HEK293 (cell line): Measurements from ENCODE around the gene MBNL2.
A peak's percentile ranks its signal among the peaks of the same experiment; 100 is the strongest.

Experiments
- CTCF ChIA-PET: fragments of 350-600 bp; formaldehyde crosslinking; extraction: SDS; loops from one replicate; lab custom pipeline; 2021; ENCODE audit warnings: antibody characterized with exemption; lab: Yijun Ruan, JAX
- POLR2A ChIA-PET: fragments of 300-600 bp; formaldehyde crosslinking; extraction: SDS; loops from one replicate; lab custom pipeline; 2020; ENCODE audit warnings: antibody characterized with exemption, inconsistent platforms; lab: Yijun Ruan, JAX
- H3K27ac ChIP-seq: fragments of 200-500 bp; sonication (Bioruptor generic); 2 replicates; pipeline ENCODE4 v1.5.1; 2014; ENCODE audit warnings: low read depth, low read length, control low read depth, inconsistent platforms; ENCODE audit errors: extremely low read depth
- H3K36me3 ChIP-seq, 2 experiments: fragments of 200-500 bp in 1 of 2; sonication (Bioruptor generic) in 1 of 2; 1 replicate in 1 of 2; 2 replicates in 1 of 2; pipeline ENCODE4 v1.5.1; 2014 to 2017; ENCODE audit warnings: inconsistent platforms in 2 of 2, low read length in 2 of 2; ENCODE audit not compliant: control insufficient read depth in 2 of 2, insufficient read depth in 1 of 2
- H3K4me1 ChIP-seq: fragments of 200-500 bp; sonication (Bioruptor generic); 2 replicates; pipeline ENCODE4 v1.5.1; 2014; ENCODE audit warnings: mild to moderate bottlenecking, low read length, inconsistent platforms; ENCODE audit not compliant: control insufficient read depth, insufficient read depth
- H3K4me3 ChIP-seq: 2 replicates; pipeline ENCODE4 v1.5.1; 2011; ENCODE audit warnings: low read depth, mild to moderate bottlenecking, control low read depth, low read length, moderate library complexity
- H3K9me3 ChIP-seq: fragments of 200-500 bp; sonication (Bioruptor generic); 2 replicates; pipeline ENCODE4 v1.5.1; 2014; ENCODE audit warnings: low read depth, low read length, inconsistent platforms; ENCODE audit not compliant: control insufficient read depth, insufficient read depth
- GLI2 ChIP-seq: fragments of 450-650 bp; formaldehyde crosslinking; IDR thresholded peaks from 2 replicates; pipeline ENCODE4; 2017; ENCODE audit warnings: missing biosample characterization, missing genetic modification characterization, low read depth, borderline replicate concordance
- GLIS2 ChIP-seq: fragments of 450-650 bp; formaldehyde crosslinking; IDR thresholded peaks from 2 replicates; pipeline ENCODE4 v1.5.1; 2016; ENCODE audit warnings: missing biosample characterization, missing genetic modification characterization
- OVOL3 ChIP-seq: fragments of 450-650 bp; formaldehyde crosslinking; IDR thresholded peaks from 2 replicates; pipeline ENCODE4 v1.5.1; 2016; ENCODE audit warnings: missing biosample characterization, missing genetic modification characterization
- SP2 ChIP-seq: fragments of 450-650 bp; formaldehyde crosslinking; IDR thresholded peaks from 2 replicates; pipeline ENCODE4 v1.5.1; 2016; ENCODE audit warnings: missing biosample characterization, missing genetic modification characterization
- SP3 ChIP-seq: fragments of 450-650 bp; formaldehyde crosslinking; IDR thresholded peaks from 2 replicates; pipeline ENCODE4 v1.5.1; 2016; ENCODE audit warnings: missing biosample characterization, missing genetic modification characterization
- ZFP37 ChIP-seq: fragments of 450-650 bp; formaldehyde crosslinking; IDR thresholded peaks from 2 replicates; pipeline ENCODE4 v1.5.1; 2016; ENCODE audit warnings: missing biosample characterization, missing genetic modification characterization
- ZFP41 ChIP-seq: fragments of 450-650 bp; formaldehyde crosslinking; IDR thresholded peaks from 2 replicates; pipeline ENCODE4 v1.5.1; 2016; ENCODE audit warnings: missing biosample characterization, missing genetic modification characterization, borderline replicate concordance
- ZNF112 ChIP-seq: fragments of 450-650 bp; formaldehyde crosslinking; IDR thresholded peaks from 2 replicates; pipeline ENCODE4 v1.5.0; 2017; ENCODE audit warnings: missing biosample characterization, missing genetic modification characterization
- ZNF132 ChIP-seq: fragments of 450-650 bp; formaldehyde crosslinking; IDR thresholded peaks from 2 replicates; pipeline ENCODE4 v1.5.1; 2017; ENCODE audit warnings: missing biosample characterization, missing genetic modification characterization, borderline replicate concordance
- ZNF433 ChIP-seq: fragments of 450-650 bp; formaldehyde crosslinking; IDR thresholded peaks from 2 replicates; pipeline ENCODE4 v1.5.1; 2016; ENCODE audit warnings: missing biosample characterization, missing genetic modification characterization, low read depth
- ZNF510 ChIP-seq: fragments of 450-650 bp; formaldehyde crosslinking; IDR thresholded peaks from 2 replicates; pipeline ENCODE4 v1.5.1; 2018; ENCODE audit warnings: mild to moderate bottlenecking, missing genetic modification characterization, missing biosample characterization; ENCODE audit not compliant: insufficient replicate concordance
- ZNF521 ChIP-seq: fragments of 450-650 bp; formaldehyde crosslinking; IDR thresholded peaks from 2 replicates; pipeline ENCODE4 v1.5.1; 2017; ENCODE audit warnings: missing biosample characterization, mild to moderate bottlenecking, missing genetic modification characterization
- ZNF624 ChIP-seq: fragments of 450-650 bp; formaldehyde crosslinking; IDR thresholded peaks from 2 replicates; pipeline ENCODE4 v1.5.1; 2017; ENCODE audit warnings: missing biosample characterization, missing genetic modification characterization
- ZNF664 ChIP-seq: fragments of 450-650 bp; formaldehyde crosslinking; IDR thresholded peaks from 2 replicates; pipeline ENCODE4 v1.5.1; 2016; ENCODE audit warnings: missing biosample characterization, missing genetic modification characterization
- ZNF670 ChIP-seq: fragments of 450-650 bp; formaldehyde crosslinking; IDR thresholded peaks from 2 replicates; pipeline ENCODE4 v1.5.1; 2016; ENCODE audit warnings: missing biosample characterization, missing genetic modification characterization, low read depth
- ZNF776 ChIP-seq: fragments of 450-650 bp; formaldehyde crosslinking; IDR thresholded peaks from 2 replicates; pipeline ENCODE4 v1.5.0; 2017; ENCODE audit warnings: missing biosample characterization, missing genetic modification characterization, borderline replicate concordance
- ZNF830 ChIP-seq: fragments of 450-650 bp; IDR thresholded peaks from 2 replicates; pipeline ENCODE4 v1.5.0; 2018; ENCODE audit warnings: missing biosample characterization, missing genetic modification characterization, low read depth, mild to moderate bottlenecking, moderate library complexity
- TF ChIP-seq, protein P1 (sequence below): fragments of 450-650 bp; formaldehyde crosslinking; IDR thresholded peaks from 2 replicates; pipeline ENCODE4 v1.5.1; 2016; ENCODE audit warnings: missing biosample characterization, missing genetic modification characterization
- TF ChIP-seq, protein P2 (sequence below): fragments of 450-650 bp; IDR thresholded peaks from 2 replicates; pipeline ENCODE4 v1.5.1; 2018; ENCODE audit warnings: missing biosample characterization, missing genetic modification characterization
- TF ChIP-seq, protein P3 (sequence below): fragments of 450-650 bp; formaldehyde crosslinking; IDR thresholded peaks from 2 replicates; pipeline ENCODE4 v1.5.1; 2016; ENCODE audit warnings: missing biosample characterization, missing genetic modification characterization, borderline replicate concordance
- TF ChIP-seq, protein P4 (sequence below): fragments of 450-650 bp; formaldehyde crosslinking; IDR thresholded peaks from 2 replicates; pipeline ENCODE4 v1.5.1; 2016; ENCODE audit warnings: missing biosample characterization, missing genetic modification characterization
- TF ChIP-seq, protein P5 (sequence below): fragments of 450-650 bp; formaldehyde crosslinking; IDR thresholded peaks from 2 replicates; pipeline ENCODE4 v1.5.1; 2016; ENCODE audit warnings: missing biosample characterization, missing genetic modification characterization
- TF ChIP-seq, protein P6 (sequence below): fragments of 450-650 bp; formaldehyde crosslinking; IDR thresholded peaks from 2 replicates; pipeline ENCODE4 v1.5.1; 2016; ENCODE audit warnings: missing biosample characterization, missing genetic modification characterization

The MBNL2 gene

DNA sequence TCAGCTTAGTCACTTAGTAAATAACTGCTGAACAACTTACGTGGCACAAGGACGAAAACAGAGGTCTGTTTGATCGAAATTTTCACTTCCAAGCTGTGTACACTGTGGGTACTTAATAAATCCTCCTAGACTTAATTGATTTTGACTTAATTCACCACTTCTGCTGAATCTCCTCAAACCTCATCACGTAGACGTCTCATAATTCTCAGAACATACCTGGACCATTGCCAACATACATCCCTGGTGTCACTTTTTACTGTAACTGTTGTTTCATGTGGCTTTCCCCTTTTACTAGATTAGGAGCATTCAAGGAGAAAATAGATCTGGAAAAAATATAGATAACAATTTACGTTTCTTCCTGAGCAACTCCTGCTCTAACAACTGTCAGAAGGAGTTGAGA, 105.0 kb downstream of the MBNL2 start (continued):
- TF ChIP-seq, protein P1, sequence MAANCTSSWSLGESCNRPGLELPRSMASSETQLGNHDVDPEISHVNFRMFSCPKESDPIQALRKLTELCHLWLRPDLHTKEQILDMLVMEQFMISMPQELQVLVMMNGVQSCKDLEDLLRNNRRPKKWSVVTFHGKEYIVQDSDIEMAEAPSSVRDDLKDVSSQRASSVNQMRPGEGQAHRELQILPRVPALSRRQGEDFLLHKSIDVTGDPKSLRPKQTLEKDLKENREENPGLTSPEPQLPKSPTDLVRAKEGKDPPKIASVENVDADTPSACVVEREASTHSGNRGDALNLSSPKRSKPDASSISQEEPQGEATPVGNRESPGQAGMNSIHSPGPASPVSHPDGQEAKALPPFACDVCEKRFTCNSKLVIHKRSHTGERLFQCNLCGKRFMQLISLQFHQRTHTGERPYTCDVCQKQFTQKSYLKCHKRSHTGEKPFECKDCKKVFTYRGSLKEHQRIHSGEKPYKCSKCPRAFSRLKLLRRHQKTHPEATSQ (tag by site-specific recombination), result no peak
- TF ChIP-seq OVOL3 (tag by site-specific recombination), result no peak
- TF ChIP-seq ZNF624 (tag by site-specific recombination), result no peak
- no peak for TF ChIP-seq SP2 (tag by site-specific recombination)
- no peak for TF ChIP-seq ZNF521 (tag by site-specific recombination)
- no peak for TF ChIP-seq ZNF664
- TF ChIP-seq ZNF112, result no peak
- TF ChIP-seq ZFP41 (tag by site-specific recombination), result no peak
- no peak for TF ChIP-seq ZNF670 (tag by site-specific recombination)
- TF ChIP-seq ZNF776, result no peak

DNA sequence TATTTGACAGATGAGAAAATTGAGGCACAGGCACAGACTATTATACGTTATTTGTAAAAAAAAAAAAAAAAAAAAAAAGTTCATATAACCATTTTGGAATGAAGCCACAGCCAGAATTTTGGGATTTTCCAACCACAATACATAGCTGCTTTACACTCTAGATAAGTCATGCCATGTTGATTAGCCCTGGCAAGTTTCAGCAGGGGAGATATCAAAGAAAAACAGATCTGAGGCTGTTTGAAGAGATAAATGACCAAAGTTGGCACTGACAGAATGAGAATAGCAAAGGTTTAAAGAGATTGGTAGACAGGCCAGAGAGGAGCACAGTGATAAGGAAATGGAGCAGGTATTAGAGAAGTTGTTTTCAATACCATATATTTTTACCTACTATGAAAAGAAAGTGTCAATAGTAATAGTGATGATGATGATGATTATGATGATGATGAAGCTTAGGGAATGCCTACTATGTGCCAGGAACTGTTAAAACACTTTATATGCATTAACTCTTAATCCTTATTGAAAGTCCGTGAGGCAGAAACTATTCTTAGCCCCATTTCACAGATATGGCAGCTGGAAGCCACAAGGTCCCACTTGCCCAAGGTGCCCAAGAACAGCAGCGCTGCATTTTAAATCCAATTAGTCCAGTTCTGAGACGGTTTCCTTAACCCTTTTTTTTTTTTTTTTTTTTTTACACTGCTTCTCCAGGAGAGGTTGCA, 105.5 kb downstream of the MBNL2 start:
- TF ChIP-seq ZNF510 (tag by site-specific recombination) (no peak), ZFP37 (tag by site-specific recombination) (no peak), SP2 (tag by site-specific recombination) (no peak), GLI2 (tag by site-specific recombination) (no peak), ZNF830 (tag by site-specific recombination) (no peak), ZNF521 (tag by site-specific recombination) (no peak), GLIS2 (tag by site-specific recombination) (no peak), ZNF433 (tag by site-specific recombination) (no peak), SP3 (no peak), ZNF132 (no peak)
- TF ChIP-seq, protein P2, sequence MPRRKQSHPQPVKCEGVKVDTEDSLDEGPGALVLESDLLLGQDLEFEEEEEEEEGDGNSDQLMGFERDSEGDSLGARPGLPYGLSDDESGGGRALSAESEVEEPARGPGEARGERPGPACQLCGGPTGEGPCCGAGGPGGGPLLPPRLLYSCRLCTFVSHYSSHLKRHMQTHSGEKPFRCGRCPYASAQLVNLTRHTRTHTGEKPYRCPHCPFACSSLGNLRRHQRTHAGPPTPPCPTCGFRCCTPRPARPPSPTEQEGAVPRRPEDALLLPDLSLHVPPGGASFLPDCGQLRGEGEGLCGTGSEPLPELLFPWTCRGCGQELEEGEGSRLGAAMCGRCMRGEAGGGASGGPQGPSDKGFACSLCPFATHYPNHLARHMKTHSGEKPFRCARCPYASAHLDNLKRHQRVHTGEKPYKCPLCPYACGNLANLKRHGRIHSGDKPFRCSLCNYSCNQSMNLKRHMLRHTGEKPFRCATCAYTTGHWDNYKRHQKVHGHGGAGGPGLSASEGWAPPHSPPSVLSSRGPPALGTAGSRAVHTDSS (tag by site-specific recombination), result peak; percentile 50; the same call in 1 of the 2 replicates
- TF ChIP-seq, protein P3, sequence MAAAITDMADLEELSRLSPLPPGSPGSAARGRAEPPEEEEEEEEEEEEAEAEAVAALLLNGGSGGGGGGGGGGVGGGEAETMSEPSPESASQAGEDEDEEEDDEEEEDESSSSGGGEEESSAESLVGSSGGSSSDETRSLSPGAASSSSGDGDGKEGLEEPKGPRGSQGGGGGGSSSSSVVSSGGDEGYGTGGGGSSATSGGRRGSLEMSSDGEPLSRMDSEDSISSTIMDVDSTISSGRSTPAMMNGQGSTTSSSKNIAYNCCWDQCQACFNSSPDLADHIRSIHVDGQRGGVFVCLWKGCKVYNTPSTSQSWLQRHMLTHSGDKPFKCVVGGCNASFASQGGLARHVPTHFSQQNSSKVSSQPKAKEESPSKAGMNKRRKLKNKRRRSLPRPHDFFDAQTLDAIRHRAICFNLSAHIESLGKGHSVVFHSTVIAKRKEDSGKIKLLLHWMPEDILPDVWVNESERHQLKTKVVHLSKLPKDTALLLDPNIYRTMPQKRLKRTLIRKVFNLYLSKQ (tag by site-specific recombination), result no peak
- TF ChIP-seq, protein P1 (tag by site-specific recombination), result no peak
- TF ChIP-seq, protein P4, sequence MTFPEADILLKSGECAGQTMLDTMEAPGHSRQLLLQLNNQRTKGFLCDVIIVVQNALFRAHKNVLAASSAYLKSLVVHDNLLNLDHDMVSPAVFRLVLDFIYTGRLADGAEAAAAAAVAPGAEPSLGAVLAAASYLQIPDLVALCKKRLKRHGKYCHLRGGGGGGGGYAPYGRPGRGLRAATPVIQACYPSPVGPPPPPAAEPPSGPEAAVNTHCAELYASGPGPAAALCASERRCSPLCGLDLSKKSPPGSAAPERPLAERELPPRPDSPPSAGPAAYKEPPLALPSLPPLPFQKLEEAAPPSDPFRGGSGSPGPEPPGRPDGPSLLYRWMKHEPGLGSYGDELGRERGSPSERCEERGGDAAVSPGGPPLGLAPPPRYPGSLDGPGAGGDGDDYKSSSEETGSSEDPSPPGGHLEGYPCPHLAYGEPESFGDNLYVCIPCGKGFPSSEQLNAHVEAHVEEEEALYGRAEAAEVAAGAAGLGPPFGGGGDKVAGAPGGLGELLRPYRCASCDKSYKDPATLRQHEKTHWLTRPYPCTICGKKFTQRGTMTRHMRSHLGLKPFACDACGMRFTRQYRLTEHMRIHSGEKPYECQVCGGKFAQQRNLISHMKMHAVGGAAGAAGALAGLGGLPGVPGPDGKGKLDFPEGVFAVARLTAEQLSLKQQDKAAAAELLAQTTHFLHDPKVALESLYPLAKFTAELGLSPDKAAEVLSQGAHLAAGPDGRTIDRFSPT, result no peak
- TF ChIP-seq, protein P5, sequence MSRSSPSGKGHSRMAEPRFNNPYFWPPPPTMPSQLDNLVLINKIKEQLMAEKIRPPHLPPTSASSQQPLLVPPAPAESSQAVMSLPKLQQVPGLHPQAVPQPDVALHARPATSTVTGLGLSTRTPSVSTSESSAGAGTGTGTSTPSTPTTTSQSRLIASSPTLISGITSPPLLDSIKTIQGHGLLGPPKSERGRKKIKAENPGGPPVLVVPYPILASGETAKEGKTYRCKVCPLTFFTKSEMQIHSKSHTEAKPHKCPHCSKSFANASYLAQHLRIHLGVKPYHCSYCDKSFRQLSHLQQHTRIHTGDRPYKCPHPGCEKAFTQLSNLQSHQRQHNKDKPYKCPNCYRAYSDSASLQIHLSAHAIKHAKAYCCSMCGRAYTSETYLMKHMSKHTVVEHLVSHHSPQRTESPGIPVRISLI (tag by site-specific recombination), result 0 out of 2 replicates have a peak, but pooled peaks have one; percentile 51
- TF ChIP-seq, protein P6, sequence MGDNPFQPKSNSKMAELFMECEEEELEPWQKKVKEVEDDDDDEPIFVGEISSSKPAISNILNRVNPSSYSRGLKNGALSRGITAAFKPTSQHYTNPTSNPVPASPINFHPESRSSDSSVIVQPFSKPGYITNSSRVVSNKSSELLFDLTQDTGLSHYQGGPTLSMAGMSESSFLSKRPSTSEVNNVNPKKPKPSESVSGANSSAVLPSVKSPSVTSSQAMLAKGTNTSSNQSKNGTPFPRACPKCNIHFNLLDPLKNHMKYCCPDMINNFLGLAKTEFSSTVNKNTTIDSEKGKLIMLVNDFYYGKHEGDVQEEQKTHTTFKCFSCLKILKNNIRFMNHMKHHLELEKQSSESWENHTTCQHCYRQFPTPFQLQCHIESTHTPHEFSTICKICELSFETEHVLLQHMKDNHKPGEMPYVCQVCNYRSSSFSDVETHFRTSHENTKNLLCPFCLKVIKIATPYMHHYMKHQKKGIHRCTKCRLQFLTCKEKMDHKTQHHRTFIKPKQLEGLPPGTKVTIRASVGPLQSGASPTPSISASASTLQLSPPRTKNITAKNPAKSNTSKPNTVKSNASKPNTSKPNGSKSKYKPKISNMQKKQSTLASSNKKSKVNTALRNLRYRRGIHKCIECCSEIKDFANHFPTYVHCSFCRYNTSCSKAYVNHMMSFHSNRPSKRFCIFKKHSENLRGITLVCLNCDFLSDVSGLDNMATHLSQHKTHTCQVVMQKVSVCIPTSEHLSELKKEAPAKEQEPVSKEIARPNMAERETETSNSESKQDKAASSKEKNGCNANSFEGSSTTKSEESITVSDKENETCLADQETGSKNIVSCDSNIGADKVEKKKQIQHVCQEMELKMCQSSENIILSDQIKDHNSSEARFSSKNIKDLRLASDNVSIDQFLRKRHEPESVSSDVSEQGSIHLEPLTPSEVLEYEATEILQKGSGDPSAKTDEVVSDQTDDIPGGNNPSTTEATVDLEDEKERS, result no peak
- ChIA-PET CTCF (interaction anchor here (0.8 kb wide), 1 partner anchor 218 kb away, joined by 6 read pairs; no protein-coding TSS in a partner anchor), POLR2A (interaction anchor here (0.7 to 0.9 kb wide), 3 partner anchors 88 to 185 kb away, joined by 3 to 7 read pairs (median 4); no protein-coding TSS in a partner anchor)
- Histone ChIP-seq H3K36me3 (no peaks in the 10 kb centered on the region), H3K9me3 (no peaks in the 10 kb centered on the region), H3K4me3 (no peak overlapping the region), H3K4me1 (no peaks in the 10 kb centered on the region), H3K27ac (no peak overlapping the region)
